ENCODE measurements around the gene TAS2R39. TPM values are rescaled to one million over a fixed set of nuclear protein-coding genes. Genes with fewer than 3 reads are reported as not detected.
A peak's percentile ranks its signal among the peaks of the same experiment; 100 is the strongest.

The TAS2R39 gene
- total RNA-seq, 1 experiment from 2014 or later = not detected

- peak; percentile 74 for DNase-seq (ENCODE audit: low read depth)
Observed at GRCh38 chr7:143214789-143215679, 31.8 kb downstream of the TAS2R39 start.

GRCh38 chr7:143216151-143216550, 32.9 kb downstream of the TAS2R39 start:
- peak; percentile 55 for DNase-seq (ENCODE audit: low read depth)

- no peak for DNase-seq (ENCODE audit: low read depth)
Observed at GRCh38 chr7:143216686-143217085, 33.5 kb downstream of the TAS2R39 start.

- no peak for DNase-seq (ENCODE audit: low read depth)
Observed at GRCh38 chr7:143217806-143218205, 34.6 kb downstream of the TAS2R39 start.

- DNase-seq (ENCODE audit: low read depth) = no peak
Observed at GRCh38 chr7:143221286-143221685, 38.1 kb downstream of the TAS2R39 start.

GRCh38 chr7:143221737-143222136, 38.5 kb downstream of the TAS2R39 start, which contains the start of gene TAS2R40:
Gene TAS2R40 (plus strand): TSS chr7:143222037. CDS start chr7:143222079, 42 bp downstream.
- no peak for DNase-seq (ENCODE audit: low read depth)

- no peak for DNase-seq (ENCODE audit: low read depth)
Observed at GRCh38 chr7:143222782-143223181, 39.6 kb downstream of the TAS2R39 start.

GRCh38 chr7:143223784-143224183, 40.6 kb downstream of the TAS2R39 start:
- DNase-seq (ENCODE audit: low read depth) = no peak

GRCh38 chr7:143225047-143225446, 41.8 kb downstream of the TAS2R39 start:
- no peak for DNase-seq (ENCODE audit: low read depth)

- DNase-seq (ENCODE audit: low read depth) = no peak
Observed at GRCh38 chr7:143227806-143228205, 44.6 kb downstream of the TAS2R39 start.

- no peak for DNase-seq (ENCODE audit: low read depth)
Observed at GRCh38 chr7:143229054-143229790, 46.0 kb downstream of the TAS2R39 start.

- DNase-seq (ENCODE audit: low read depth) = no peak
Observed at GRCh38 chr7:143230602-143231457, 47.6 kb downstream of the TAS2R39 start.

Small RNA genes within 50 kb of the gene (small RNA-seq; reads per million reads assigned to genes)
- gene AC073342.3 = not detected

Other genes starting within 250 kb of the TAS2R39 start
- not detected in 2 replicates for gene TRPV5, start 249.7 kb upstream of the TAS2R39 start, total RNA-seq (2014; rRNA removed; shearing (Covaris generic))
- not detected in 2 replicates for gene LLCFC1, start 243.9 kb upstream of the TAS2R39 start, total RNA-seq (2014; rRNA removed; shearing (Covaris generic))
- gene KEL, start 221.1 kb upstream of the TAS2R39 start, total RNA-seq (2014; rRNA removed; shearing (Covaris generic)) = not detected in 2 replicates
- gene OR9A2, start 156.3 kb upstream of the TAS2R39 start, total RNA-seq (2014; rRNA removed; shearing (Covaris generic)) = not detected in 2 replicates
- not detected in 2 replicates for gene OR6V1, start 131.1 kb upstream of the TAS2R39 start, total RNA-seq (2014; rRNA removed; shearing (Covaris generic))
- not detected in 2 replicates for gene PIP, start 51.3 kb upstream of the TAS2R39 start, total RNA-seq (2014; rRNA removed; shearing (Covaris generic))
- gene TAS2R40, start 38.6 kb downstream of the TAS2R39 start, total RNA-seq (2014; rRNA removed; shearing (Covaris generic)) = not detected in 2 replicates
- gene GSTK1, start 80.0 kb downstream of the TAS2R39 start, total RNA-seq (2014; rRNA removed; shearing (Covaris generic)) = 90.4 and 91.5 TPM in 2 replicates
- not detected in 2 replicates for gene TMEM139, start 101.5 kb downstream of the TAS2R39 start, total RNA-seq (2014; rRNA removed; shearing (Covaris generic))
- 7.0 and 12.6 TPM in 2 replicates for gene CASP2, start 104.9 kb downstream of the TAS2R39 start, total RNA-seq (2014; rRNA removed; shearing (Covaris generic))
- gene CLCN1, start 132.7 kb downstream of the TAS2R39 start, total RNA-seq (2014; rRNA removed; shearing (Covaris generic)) = not detected in 2 replicates
- 4.7 and 7.0 TPM in 2 replicates for gene FAM131B, start 179.3 kb downstream of the TAS2R39 start, total RNA-seq (2014; rRNA removed; shearing (Covaris generic))
- gene ZYX, start 197.9 kb downstream of the TAS2R39 start, total RNA-seq (2014; rRNA removed; shearing (Covaris generic)) = 98.8 and 165 TPM in 2 replicates
- gene EPHA1, start 225.4 kb downstream of the TAS2R39 start, total RNA-seq (2014; rRNA removed; shearing (Covaris generic)) = 0.31 TPM in 1 of 2 replicates, not detected in the other